Epithelial cell of proximal tubule (primary cell): ENCODE results near the gene TMEM120A. TPM values are rescaled to one million over a fixed set of nuclear protein-coding genes. Genes with fewer than 3 reads are reported as not detected.

ENCODE experiments used
- DNase-seq: peaks from one replicate; pipeline ENCODE4 v3.0.0-alpha.2; 2011; ENCODE audit warnings: low read depth
- H3K4me3 ChIP-seq: 2 replicates; pipeline ENCODE4 v1.5.1; 2011; ENCODE audit warnings: low read depth, mild to moderate bottlenecking, low read length
- CTCF ChIP-seq: conservative IDR thresholded peaks from 2 replicates; pipeline ENCODE4 v1.5.1; 2012; ENCODE audit warnings: low read depth, mild to moderate bottlenecking, low read length
- total RNA-seq: library from RNA; depleted of rRNA; stranded (reverse); fragments of >200 nt; gene quantifications from 2 replicates; pipeline ENCODE4 v1.2.3, GENCODE V29; 2015

The TMEM120A gene
- total RNA-seq, 1 donor from 2014 or later: 7.6 TPM

DNA sequence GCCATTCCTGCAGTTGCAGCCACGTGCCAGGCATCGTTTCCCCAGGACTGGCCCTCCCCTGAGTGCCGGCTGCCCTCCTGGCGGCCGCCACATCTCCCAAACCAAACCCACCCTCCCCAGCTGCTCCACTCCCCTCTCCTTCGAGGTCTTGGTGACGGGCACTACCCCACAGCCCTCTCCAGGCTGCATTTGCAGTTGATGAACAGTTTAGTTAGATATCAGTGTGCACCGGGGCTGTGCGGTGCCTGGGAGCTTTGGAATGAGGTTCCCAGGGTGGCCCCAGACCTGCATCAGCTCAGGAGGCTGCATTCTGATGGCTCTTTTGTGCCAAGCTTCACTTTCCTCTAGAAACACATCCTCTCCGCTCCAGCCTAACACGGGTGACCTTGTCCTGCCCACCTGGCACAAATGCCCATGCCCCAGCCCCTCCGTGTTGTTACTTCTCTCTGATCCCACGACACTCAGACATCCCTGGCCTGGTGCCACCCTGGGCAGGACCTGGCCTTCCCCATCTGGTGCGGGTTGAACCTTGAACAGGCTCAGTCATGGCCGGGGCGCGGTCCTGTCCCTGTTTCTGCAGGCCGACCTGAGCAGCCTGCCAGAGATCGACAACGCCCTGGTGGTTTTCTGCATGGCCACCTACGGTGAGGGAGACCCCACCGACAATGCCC, 14.5 kb downstream of the TMEM120A start:
- no peak for DNase-seq
- no peak for TF ChIP-seq CTCF

DNA sequence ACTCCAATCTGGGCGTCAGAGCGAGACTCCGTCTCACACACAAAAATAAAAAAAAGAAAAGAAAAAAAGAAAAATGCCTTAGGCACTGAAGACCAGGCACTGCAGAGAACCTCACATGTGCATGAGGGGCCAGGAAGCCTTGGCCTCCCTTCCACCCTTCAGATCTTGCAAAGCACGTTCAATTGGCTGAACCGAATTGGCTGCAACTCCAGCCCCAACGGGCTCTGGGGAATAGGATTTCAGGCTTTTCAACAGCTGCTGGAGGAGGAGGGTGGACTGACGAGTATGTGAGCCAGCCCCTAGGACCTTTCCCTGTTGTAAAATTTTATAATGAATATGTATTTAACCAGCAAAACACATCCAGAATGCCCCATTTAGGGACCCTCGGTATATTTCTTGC, 16.7 kb downstream of the TMEM120A start:
- no peak for TF ChIP-seq CTCF
- no peak overlapping the region for H3K4me3 ChIP-seq
- DNase-seq: no peak

More for the DNA sequence above, 14.5 kb downstream of the TMEM120A start:
- no peak overlapping the region for H3K4me3 ChIP-seq

DNA sequence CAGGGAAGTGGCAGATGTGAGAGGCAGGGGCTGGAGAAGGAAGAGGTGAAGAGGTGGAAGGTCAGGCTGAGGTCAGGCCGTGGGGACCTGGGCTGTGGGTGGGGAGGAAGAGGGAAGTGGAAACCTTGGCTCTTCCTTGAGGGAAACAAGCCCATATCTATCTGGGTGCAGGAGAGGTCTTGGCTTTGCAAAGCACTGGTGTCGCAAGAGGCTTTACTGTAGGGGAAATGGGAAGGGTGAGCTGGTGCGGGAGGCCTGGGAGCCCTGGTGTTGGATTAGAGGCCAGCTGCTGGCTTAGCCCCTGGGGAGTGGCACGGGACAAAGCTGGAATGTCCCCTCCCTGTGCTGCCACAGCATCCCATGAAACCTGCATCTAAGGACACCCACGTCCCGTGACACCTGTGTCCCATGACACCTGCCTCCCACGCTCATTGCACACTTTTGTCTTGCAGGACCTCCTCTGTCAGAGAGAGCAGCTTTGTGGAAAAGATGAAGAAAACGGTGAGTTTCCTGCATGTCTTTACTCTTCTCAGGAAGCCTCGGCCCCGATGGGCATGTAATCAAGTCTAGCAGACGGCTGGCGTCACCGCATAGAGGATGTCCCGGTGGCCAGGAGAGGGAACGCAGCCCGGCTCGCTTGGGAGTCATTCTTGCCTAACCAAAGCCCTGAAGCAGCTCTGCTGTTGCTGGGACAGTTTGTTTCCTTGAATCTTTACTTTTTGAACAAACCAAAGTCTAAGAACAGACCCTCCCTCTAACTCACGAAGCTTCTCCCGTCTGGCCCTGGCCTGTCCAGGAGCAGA, 22.2 kb downstream of the TMEM120A start:
- no peak for TF ChIP-seq CTCF
- DNase-seq: no peak

DNA sequence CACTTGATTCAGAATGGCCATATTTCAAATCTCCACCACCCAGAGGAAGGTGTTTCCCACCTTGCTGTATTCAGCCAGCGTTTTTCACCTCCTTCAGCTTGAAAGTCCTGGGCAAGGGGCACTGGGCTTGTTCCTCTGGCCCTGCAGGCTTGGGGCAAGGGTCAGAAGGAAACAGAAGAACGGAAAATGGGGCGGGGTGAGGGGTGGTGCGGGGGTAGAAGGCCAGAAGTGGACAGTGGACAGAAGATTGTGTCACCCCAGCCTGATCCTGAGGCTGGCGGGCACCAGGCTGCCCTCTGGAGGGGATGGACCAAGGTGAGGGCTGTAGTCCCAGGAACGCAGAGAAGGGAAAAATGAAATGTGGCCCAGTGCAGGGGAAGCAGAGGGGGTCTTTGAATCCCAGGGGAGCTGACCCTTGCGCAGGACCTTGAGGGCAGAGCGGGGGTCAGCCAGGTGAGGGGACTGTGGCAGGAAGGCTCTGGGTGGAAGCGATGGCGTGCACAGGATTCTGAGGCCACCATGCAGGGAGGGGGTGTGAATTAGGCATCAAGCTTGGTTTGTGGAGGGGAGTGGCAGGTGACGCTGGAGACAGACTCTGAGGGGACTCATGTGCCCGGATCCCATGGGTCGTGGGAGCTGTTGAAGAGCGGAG, 23.0 kb downstream of the TMEM120A start:
- TF ChIP-seq CTCF: no peak
- no peak overlapping the region for H3K4me3 ChIP-seq
- DNase-seq: no peak

More for the DNA sequence above, 22.2 kb downstream of the TMEM120A start:
- H3K4me3 ChIP-seq: no peak overlapping the region

- TF ChIP-seq CTCF: no peak
- no peak for DNase-seq
- no peak overlapping the region for H3K4me3 ChIP-seq
These were observed 24.5 kb downstream of the TMEM120A start for GRCh38 chr7:75969704-75970498.

DNA sequence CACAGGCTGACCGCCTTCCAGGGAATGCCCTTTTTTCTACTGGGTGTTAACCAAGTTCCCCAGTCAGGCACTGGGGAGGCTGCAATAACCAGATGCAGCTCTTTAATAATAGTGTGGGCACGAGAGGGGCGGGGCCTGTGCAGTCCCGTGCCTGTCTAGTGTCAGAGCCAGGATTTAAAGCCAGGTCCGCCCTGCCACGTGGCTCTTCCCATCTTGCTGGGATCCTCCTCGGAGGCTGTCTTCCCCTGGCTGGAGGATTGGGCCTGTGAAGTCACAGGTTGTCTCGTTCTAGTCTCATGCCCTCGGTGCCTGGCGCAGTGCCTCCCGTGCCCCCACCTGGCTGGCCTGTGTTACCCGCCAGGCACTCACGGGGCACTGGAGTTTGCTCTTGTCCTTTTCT, 25.2 kb downstream of the TMEM120A start:
- DNase-seq: no peak
- no peak for TF ChIP-seq CTCF
- H3K4me3 ChIP-seq: no peak overlapping the region
